Kidney (tissue), 14 donors: Measurements from ENCODE around the gene ORC2. TPM values are rescaled to one million over a fixed set of nuclear protein-coding genes. Genes with fewer than 3 reads are reported as not detected.
"Not testable (repeated sequence)": the region's sequence is repeated elsewhere in the genome, so short reads cannot be mapped to it uniquely, and the experiment has no call there.

Experiments
- DNase-seq, 5 donors: peaks; one replicate each; pipeline ENCODE4 v3.0.0-alpha.2; 2013 to 2020
- FAIRE-seq: peaks from 2 replicates; lab custom pipeline; 2012; peaks lifted over from hg19 to GRCh38; lab: Jason Lieb, UNC
- H3K27ac ChIP-seq, 2 donors: one replicate each; pipeline ENCODE4 v1.7.0; 2013; ENCODE audit warnings: low read depth in 2 of 2, low read length in 2 of 2, inconsistent platforms in 1 of 2
- H3K27me3 ChIP-seq: one replicate; pipeline ENCODE4 v1.7.1; 2013; ENCODE audit warnings: low read length, inconsistent platforms; ENCODE audit not compliant: control insufficient read depth, insufficient read depth
- H3K36me3 ChIP-seq, 3 donors: one replicate each; pipeline versions ENCODE4 v1.7.0 to v1.7.1; 2013; ENCODE audit warnings: low read length in 3 of 3, control low read depth in 1 of 3, inconsistent platforms in 1 of 3; ENCODE audit not compliant: insufficient read depth in 3 of 3, control insufficient read depth in 2 of 3
- H3K4me1 ChIP-seq, 3 donors: one replicate each; pipeline versions ENCODE4 v1.7.0 to v1.7.1; 2013; ENCODE audit warnings: low read length in 3 of 3, inconsistent platforms in 1 of 3, low read depth in 1 of 3; ENCODE audit not compliant: control insufficient read depth in 2 of 3, insufficient read depth in 2 of 3
- H3K4me3 ChIP-seq, 3 donors: one replicate each; pipeline versions ENCODE4 v1.7.0 to v1.8.1; 2013; ENCODE audit warnings: low read length in 3 of 3, control low read depth in 1 of 3, inconsistent platforms in 1 of 3
- H3K9ac ChIP-seq, 3 donors: one replicate each; pipeline versions ENCODE4 v1.7.0 to v1.7.1; 2013; ENCODE audit warnings: low read length in 3 of 3, control low read depth in 1 of 3, inconsistent platforms in 1 of 3
- H3K9me3 ChIP-seq, 3 donors: one replicate each; pipeline versions ENCODE4 v1.7.0 to v1.7.1; 2013; ENCODE audit warnings: low read length in 3 of 3, control low read depth in 1 of 3, inconsistent platforms in 1 of 3; ENCODE audit not compliant: control insufficient read depth in 2 of 3, insufficient read depth in 1 of 3
- intact Hi-C: fragments of 100-400 bp; cut with DNase I; formaldehyde crosslinking; loops from one replicate; pipeline ENCODE4 v1.11.1; 2022
- polyA plus RNA-seq: library from polyadenylated mRNA; stranded (reverse); fragments of 350-450 nt; fragmentation: Illumina TruSeq; extraction: RNeasy Lipid Tissue Mini Kit (QIAGEN cat#74804); gene quantifications from one replicate; pipeline ENCODE4 v1.2.3, GENCODE V29; 2014; ENCODE audit warnings: low read depth, low replicate concordance; ENCODE audit not compliant: insufficient read depth
- total RNA-seq: library from RNA; stranded (reverse); fragmentation: NEBNext Ultra II Directional; extraction: Animal tissue kit (Norgen Biotek cat#: 25700); gene quantifications from one replicate; pipeline ENCODE4 v1.2.1, GENCODE V29; 2021
- TF ChIP-seq, protein P1 (sequence below): IDR thresholded peaks from 3 replicates; pipeline ENCODE4 v1.5.1; 2012; ENCODE audit warnings: mild to moderate bottlenecking, moderate library complexity, borderline replicate concordance; ENCODE audit not compliant: insufficient read depth; ENCODE audit errors: extremely low read depth
- donor health status: control.
- donor health status: control.
- donor health status: control.
- donor health status: control.
- donor health status: control.
- donor health status: DM: yes; HTN: yes; CAD: no.
- donor health status: Normal renal cell carcinoma (clear cell type).

The ORC2 gene
- total and polyA plus RNA-seq, 2 donors from 2014 or later, result 7.4 to 26.0 TPM

DNA sequence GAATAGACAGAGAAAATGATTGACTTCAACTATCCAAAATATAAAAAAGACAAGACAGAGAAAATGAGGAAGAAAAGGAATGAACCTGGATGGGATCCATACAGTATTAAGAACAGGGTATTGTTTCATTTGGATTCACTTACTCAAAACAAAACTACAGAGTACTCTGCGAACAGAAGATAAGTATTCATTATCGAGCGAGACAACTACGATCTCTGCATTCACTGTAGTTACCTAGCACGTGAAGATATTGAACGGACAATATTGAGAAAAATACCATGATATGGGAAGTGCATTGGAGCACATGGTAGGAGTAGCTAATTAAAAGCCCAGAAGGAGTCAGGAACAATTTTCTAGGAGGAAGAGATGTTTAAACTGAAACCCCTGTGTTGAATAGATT lies 1.0 kb upstream of the ORC2 start:
- intact Hi-C loops, result no loop called here
- Histone ChIP-seq H3K27ac (no peak overlapping the region), H3K9ac (peak overlapping the region in 2 of 3 donors; percentile 37 to 94), H3K27me3 (no peaks in the 10 kb centered on the region), H3K4me1 (peaks cover 2 to 5% (median 4%) of the 10 kb centered on the region in 3 donors), H3K9me3 (no peaks in the 10 kb centered on the region), H3K4me3 (peak overlapping the region; percentile 72 to 96 (median 94)), H3K36me3 (no peaks in the 10 kb centered on the region)
- DNase-seq (no peak), FAIRE-seq (no peak)
- TF ChIP-seq, protein P1, sequence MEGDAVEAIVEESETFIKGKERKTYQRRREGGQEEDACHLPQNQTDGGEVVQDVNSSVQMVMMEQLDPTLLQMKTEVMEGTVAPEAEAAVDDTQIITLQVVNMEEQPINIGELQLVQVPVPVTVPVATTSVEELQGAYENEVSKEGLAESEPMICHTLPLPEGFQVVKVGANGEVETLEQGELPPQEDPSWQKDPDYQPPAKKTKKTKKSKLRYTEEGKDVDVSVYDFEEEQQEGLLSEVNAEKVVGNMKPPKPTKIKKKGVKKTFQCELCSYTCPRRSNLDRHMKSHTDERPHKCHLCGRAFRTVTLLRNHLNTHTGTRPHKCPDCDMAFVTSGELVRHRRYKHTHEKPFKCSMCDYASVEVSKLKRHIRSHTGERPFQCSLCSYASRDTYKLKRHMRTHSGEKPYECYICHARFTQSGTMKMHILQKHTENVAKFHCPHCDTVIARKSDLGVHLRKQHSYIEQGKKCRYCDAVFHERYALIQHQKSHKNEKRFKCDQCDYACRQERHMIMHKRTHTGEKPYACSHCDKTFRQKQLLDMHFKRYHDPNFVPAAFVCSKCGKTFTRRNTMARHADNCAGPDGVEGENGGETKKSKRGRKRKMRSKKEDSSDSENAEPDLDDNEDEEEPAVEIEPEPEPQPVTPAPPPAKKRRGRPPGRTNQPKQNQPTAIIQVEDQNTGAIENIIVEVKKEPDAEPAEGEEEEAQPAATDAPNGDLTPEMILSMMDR, result no peak

DNA sequence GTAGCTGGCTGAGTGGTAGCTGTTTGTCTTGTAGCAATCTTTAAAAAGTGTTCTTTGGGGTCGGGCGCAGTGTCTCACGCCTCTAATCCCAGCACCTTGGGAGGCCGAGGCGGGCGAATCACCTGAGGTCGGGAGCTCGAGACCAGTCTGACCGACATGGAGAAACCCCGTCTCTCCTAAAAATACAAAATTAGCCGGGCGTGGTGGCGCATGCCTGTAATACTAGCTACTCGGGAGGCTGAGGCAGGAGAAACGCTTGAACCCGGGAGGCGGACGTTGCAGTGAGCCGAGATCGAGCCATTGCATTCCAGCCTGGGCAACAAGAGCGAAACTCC lies 425 bp upstream of the ORC2 start:
- intact Hi-C loops, H3K36me3 ChIP-seq, FAIRE-seq, H3K4me1 ChIP-seq, H3K9me3 ChIP-seq, H3K27me3 ChIP-seq: not testable (repeated sequence)
- DNase-seq, result peak in 1 of 5 donors; percentile 66
- peak overlapping the region in 2 of 3 donors; percentile 80 to 94 for H3K9ac ChIP-seq
- H3K4me3 ChIP-seq, result peak overlapping the region; percentile 72 to 96 (median 94)
- H3K27ac ChIP-seq, result peak overlapping the region; percentile 24 to 78

DNA sequence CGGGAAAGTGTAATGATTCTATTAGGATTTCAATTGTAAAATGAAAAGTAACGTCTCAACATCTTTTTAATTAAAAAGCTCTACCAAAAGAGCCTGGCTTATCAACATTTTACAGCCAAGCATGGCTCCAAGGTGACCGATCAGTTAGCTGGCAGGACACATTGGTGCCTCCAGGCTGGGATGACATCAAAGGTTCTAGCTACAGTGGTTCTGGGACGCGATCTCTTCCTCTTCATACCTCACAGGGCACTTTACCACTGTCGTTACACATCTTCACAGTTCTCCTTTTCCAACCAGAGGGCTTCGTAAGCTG lies 693 bp downstream of the ORC2 start:
- H3K9ac ChIP-seq, result peak overlapping the region; percentile 89 to 94 (median 90)
- peaks cover 2 to 5% (median 4%) of the 10 kb centered on the region in 3 donors for H3K4me1 ChIP-seq
- H3K9me3 ChIP-seq, result no peaks in the 10 kb centered on the region
- no peaks in the 10 kb centered on the region for H3K36me3 ChIP-seq
- FAIRE-seq (no peak), DNase-seq (no peak)
- peak overlapping the region; percentile 72 to 96 (median 94) for H3K4me3 ChIP-seq
- intact Hi-C loops, result no loop called here
- H3K27me3 ChIP-seq, result no peaks in the 10 kb centered on the region
- peak overlapping the region; percentile 90 to 94 for H3K27ac ChIP-seq
- TF ChIP-seq, protein P1, result no peak

DNA sequence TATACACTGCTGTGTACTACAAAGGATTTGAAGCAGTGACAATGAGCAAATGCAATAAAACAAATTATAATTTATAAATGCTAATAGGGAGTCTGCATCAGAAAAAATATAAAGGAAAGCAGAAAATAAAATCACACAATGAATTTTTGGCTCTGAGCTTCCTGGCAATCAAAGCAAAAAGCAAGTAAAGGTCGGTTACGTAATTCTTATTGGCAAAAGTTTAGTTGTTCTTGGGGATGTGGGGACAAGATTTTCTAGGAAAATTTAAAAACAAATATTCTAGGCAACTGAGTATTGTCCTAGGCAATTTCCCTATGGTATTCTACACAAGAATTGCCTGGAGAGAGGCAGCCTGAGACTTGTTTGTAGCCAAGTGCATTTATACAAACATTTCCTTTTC lies 1.8 kb downstream of the ORC2 start:
- H3K27me3 ChIP-seq, result no peaks in the 10 kb centered on the region
- DNase-seq, result no peak
- FAIRE-seq, result no peak
- no peak overlapping the region for H3K9ac ChIP-seq
- peaks cover 0 to 6% (median 3%) of the 10 kb centered on the region in 3 donors for H3K36me3 ChIP-seq
- H3K9me3 ChIP-seq, result no peaks in the 10 kb centered on the region
- intact Hi-C loops, result no loop called here
- H3K4me3 ChIP-seq, result no peak overlapping the region
- H3K27ac ChIP-seq, result no peak overlapping the region
- peaks cover 2 to 5% (median 4%) of the 10 kb centered on the region in 3 donors for H3K4me1 ChIP-seq
- TF ChIP-seq, protein P1, result no peak
